ENCODE results near the gene ACAD8.

DNA sequence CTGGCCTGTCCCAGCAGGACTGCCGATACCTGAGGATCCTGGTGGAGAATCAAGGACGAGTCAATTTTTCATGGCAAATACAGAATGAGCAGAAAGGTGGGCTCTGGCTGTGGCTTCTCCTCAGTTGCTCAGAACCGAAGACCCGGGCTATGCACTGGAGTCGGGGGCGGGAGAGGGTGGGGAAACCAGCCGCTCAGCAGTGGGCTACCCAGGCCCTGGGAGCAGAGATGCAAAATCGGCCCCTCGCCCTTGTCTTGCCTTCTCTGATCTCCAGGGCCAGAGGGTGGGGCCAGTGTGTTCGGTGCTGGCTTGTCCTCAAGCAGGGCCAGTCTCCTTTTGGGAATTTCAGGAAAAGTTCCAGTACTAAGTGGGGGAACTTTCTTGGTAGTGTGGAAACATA, 60.0 kb downstream of the ACAD8 start:
- no peak for TF ChIP-seq CTCF (IDR thresholded peaks at IDR 0.05 in 4 of 5, conservative IDR thresholded peaks at IDR 0.05 in 1 of 5)
- no peak for TF ChIP-seq POLR2A (IDR thresholded peaks at IDR 0.05)

Measured in gastrocnemius medialis (tissue), 4 donors.